ENCODE results near the gene PDE6G.

DNA sequence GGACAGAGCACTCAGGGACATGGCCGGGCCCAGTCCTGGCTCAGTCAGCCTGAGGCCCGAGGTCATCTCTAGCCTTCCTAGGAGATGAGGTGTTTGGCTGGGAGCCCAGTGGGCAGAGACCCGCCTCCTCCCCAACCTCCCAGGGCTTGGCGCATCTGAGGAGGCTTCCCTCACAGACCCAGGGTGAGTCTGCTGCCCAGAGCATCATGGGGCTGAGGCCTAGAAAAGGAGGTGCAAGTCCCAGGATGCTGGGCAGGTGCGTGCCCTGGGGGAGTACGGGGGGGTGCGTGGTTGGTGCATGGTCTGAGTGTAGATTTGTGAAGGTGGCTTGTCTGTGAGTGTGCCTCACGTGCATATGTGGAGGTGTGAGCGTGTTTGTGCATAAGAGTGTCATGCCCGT, 4.7 kb downstream of the PDE6G start:
- TF ChIP-seq, protein P1, sequence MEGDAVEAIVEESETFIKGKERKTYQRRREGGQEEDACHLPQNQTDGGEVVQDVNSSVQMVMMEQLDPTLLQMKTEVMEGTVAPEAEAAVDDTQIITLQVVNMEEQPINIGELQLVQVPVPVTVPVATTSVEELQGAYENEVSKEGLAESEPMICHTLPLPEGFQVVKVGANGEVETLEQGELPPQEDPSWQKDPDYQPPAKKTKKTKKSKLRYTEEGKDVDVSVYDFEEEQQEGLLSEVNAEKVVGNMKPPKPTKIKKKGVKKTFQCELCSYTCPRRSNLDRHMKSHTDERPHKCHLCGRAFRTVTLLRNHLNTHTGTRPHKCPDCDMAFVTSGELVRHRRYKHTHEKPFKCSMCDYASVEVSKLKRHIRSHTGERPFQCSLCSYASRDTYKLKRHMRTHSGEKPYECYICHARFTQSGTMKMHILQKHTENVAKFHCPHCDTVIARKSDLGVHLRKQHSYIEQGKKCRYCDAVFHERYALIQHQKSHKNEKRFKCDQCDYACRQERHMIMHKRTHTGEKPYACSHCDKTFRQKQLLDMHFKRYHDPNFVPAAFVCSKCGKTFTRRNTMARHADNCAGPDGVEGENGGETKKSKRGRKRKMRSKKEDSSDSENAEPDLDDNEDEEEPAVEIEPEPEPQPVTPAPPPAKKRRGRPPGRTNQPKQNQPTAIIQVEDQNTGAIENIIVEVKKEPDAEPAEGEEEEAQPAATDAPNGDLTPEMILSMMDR (IDR thresholded peaks at IDR 0.05; ENCODE audit: low read depth, low read length): no peak
- TF ChIP-seq EZH2phosphoT487 (IDR thresholded peaks at IDR 0.05; ENCODE audit: low read depth): no peak

Measured in OCI-LY3 (cell line).